Colonic mucosa (tissue), 4 donors: ENCODE results near the gene SLC19A1. TPM values are rescaled to one million over a fixed set of nuclear protein-coding genes. Genes with fewer than 3 reads are reported as not detected.

ENCODE experiments used
- DNase-seq: peaks from one replicate; pipeline ENCODE4 v3.0.0-alpha.2; 2020
- H3K27ac ChIP-seq: fragments of 200-600 bp; one replicate; pipeline ENCODE4 v1.8.0; 2021
- H3K27me3 ChIP-seq: fragments of 200-600 bp; one replicate; pipeline ENCODE4 v1.8.0; 2021
- H3K36me3 ChIP-seq: fragments of 200-600 bp; one replicate; pipeline ENCODE4 v1.8.0; 2021
- H3K4me1 ChIP-seq: fragments of 200-600 bp; one replicate; pipeline ENCODE4 v1.8.0; 2021; ENCODE audit warnings: mild to moderate bottlenecking
- H3K4me3 ChIP-seq: fragments of 200-600 bp; one replicate; pipeline ENCODE4 v1.8.0; 2021
- H3K9ac ChIP-seq, 2 donors: one replicate each; pipeline ENCODE4 v1.7.0; 2013; ENCODE audit warnings: control low read depth in 2 of 2, low read depth in 2 of 2, low read length in 2 of 2
- H3K9me3 ChIP-seq: fragments of 200-600 bp; one replicate; pipeline ENCODE4 v1.8.0; 2021
- CTCF ChIP-seq: fragments of 200-600 bp; IDR thresholded peaks from one replicate; pipeline ENCODE4 v1.8.0; 2022; ENCODE audit warnings: antibody characterized with exemption, mild to moderate bottlenecking
- intact Hi-C: fragments of 100-400 bp; cut with DNase I; formaldehyde crosslinking; loops from one replicate; pipeline ENCODE4 v1.14.1; 2022
- total RNA-seq, 2 donors: library from RNA; stranded (reverse); fragmentation: NEBNext Ultra II Directional in 1 of 2; extraction: Animal tissue kit (Norgen Biotek cat#: 25700) in 1 of 2; gene quantifications; one replicate each; pipeline ENCODE4 v1.2.1, GENCODE V29; 2021
- donor health status: healthy.
- donor health status: DM: no; HTN: no; CAD: no.
- donor health status: DM: no; HTN: no; CAD: no.

Gene SLC19A1
- total RNA-seq, 2 donors from 2014 or later = 10.7 to 25.3 TPM

DNA sequence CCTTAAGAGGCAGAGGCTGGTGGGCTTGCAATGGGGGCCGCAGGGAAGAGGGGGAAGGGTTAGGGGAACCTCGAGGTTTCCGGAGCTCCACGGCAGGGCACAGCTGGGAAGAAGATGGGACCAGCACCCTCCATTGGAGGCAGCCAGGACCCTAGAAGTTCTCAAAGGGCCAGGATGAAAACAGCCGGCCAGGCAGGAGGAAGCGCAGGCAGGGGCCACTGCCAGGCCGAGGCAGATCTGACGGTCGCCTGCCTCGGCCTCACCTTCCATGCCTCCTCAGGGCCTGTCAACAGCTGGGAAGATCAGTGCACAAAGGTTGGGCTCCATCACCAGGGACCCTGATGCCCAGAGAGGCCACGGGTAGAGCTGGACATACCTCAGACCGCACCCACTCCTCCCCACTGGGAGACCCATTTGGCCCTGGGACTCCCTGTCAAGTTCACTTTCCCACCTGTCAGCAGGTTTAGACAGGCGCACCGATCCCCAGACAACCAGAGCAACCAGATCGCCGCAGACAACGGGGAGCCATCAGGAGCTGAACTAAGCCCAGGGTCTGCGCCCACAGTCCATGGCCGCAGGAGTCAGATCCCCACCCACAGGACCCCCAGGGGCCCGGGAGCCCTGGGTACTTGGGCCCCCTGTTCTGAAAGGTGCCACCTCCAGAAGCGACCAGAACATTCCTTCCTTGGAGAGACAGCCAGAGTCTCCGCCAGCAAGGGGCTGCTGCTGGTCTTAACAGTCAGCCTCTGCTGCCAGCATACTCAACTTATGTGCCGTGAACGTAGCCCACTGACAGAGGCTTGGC is 2.2 kb downstream of the SLC19A1 start:
- H3K27ac ChIP-seq = no peak overlapping the region
- no peaks in the 10 kb centered on the region for H3K27me3 ChIP-seq
- no peak for TF ChIP-seq CTCF
- no peaks in the 10 kb centered on the region for H3K36me3 ChIP-seq
- H3K4me3 ChIP-seq = no peak overlapping the region
- intact Hi-C loops = no loop called here
- DNase-seq = peak; percentile 17
- no peaks in the 10 kb centered on the region for H3K9me3 ChIP-seq
- peak overlapping the region in 1 of 2 donors; percentile 12 for H3K9ac ChIP-seq
- H3K4me1 ChIP-seq = peaks cover 6% of the 10 kb centered on the region

- Histone ChIP-seq H3K9me3 (no peaks in the 10 kb centered on the region), H3K9ac (no peak overlapping the region), H3K4me3 (no peak overlapping the region), H3K4me1 (peaks cover 14% of the 10 kb centered on the region), H3K27ac (no peak overlapping the region), H3K27me3 (no peaks in the 10 kb centered on the region), H3K36me3 (no peaks in the 10 kb centered on the region)
- DNase-seq = peak; percentile 16
- intact Hi-C loops = no loop called here
- TF ChIP-seq CTCF = no peak
Observed at GRCh38 chr21:45539046-45539795, 3.0 kb downstream of the SLC19A1 start.

DNA sequence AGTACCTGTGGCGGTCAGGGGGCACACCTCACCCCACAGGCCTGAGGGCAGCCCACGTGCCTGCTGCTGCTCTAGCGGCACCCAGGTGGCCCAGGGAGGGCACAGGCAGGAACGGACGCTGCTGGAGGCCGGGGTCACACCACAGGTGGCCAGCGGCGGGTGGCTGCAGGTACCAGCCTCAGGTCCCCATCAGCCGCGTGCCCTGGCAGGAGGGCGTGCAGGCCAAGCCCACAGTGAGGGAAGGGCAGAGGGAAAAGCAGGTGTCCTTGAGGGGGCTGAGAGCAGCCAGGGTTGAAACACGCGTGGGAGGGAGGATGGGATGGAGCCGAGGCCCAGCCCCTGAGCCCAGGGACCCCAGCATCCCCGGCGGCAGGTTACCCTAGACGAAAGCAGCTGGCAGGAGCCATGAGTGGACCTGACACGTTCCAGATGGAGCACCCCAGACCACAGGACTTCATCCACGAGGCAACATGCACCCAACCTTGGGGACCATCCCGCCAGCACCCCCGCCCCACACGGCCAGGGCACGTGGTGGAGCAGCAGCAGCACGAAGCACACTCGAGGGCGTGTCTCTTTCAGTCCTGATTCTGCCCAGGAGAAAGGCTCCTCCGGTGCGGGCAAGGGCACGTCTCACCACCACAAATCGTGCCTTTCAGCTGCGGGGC is 3.7 kb downstream of the SLC19A1 start:
- Histone ChIP-seq H3K4me3 (no peak overlapping the region), H3K36me3 (no peaks in the 10 kb centered on the region), H3K9me3 (no peaks in the 10 kb centered on the region), H3K27ac (no peak overlapping the region), H3K9ac (no peak overlapping the region), H3K4me1 (peaks cover 19% of the 10 kb centered on the region), H3K27me3 (no peaks in the 10 kb centered on the region)
- no peak for TF ChIP-seq CTCF
- no peak for DNase-seq
- intact Hi-C loops = no loop called here

DNA sequence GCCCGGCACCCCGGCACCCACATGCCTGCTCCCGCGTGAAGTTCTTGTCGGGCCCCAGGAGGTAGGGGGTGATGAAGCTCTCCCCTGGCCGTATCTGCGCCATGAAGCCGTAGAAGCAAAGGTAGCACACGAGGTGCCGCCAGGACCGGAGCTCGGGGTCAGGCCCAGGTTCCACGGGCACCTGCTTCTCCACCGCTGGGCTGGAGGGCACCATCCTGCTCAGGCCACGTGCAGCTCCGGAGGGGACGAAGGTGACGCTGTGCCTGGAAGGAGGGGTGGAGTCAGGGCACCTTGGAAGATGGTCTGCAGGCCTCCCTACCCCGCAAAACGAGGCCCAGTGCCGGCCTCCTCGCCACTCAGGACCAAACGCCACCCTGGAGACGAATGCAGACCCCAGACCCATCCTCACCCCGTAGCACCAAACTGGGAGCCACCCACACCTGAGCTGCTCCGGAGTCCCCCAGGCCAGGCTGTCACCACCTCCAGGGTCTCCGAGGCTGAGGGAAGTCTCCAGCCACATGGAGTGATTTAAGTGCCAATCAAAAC is 4.4 kb downstream of the SLC19A1 start:
- Histone ChIP-seq H3K4me3 (no peak overlapping the region), H3K27me3 (no peaks in the 10 kb centered on the region), H3K4me1 (peaks cover 25% of the 10 kb centered on the region), H3K9me3 (no peaks in the 10 kb centered on the region), H3K27ac (no peak overlapping the region), H3K36me3 (no peaks in the 10 kb centered on the region), H3K9ac (no peak overlapping the region)
- DNase-seq = no peak
- intact Hi-C loops = no loop called here
- no peak for TF ChIP-seq CTCF

DNA sequence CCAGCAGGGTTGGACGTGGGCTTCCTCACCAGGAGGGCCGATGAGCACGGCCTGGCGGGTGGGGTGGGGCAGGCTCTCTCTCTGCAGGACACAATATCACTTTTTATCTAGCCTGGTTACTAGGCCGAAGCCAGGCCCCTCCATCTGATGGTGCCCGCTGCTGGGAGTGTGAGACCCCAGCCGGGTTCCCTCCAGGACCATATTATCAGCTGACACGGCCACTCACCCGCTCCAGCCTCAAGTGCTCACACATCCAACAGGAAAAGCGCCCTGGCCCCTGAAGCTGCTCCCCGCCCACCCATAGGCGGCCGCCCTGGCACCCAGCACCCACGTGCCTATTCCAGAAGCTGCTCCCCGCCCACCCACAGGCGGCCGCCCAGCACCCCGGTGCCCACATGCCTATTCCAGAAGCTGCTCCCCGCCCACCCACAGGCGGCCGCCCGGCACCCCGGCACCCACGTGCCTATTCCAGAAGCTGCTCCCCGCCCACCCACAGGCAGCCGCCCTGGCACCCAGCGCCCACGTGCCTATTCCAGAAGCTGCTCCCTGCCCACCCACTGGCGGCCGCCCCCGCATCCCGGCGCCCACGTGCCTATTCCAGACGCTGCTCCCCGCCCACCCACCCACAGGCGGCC is 5.0 kb downstream of the SLC19A1 start:
- DNase-seq = no peak
- H3K9me3 ChIP-seq = no peaks in the 10 kb centered on the region
- H3K4me3 ChIP-seq = no peak overlapping the region
- no peaks in the 10 kb centered on the region for H3K36me3 ChIP-seq
- H3K27ac ChIP-seq = no peak overlapping the region
- peaks cover 28% of the 10 kb centered on the region for H3K4me1 ChIP-seq
- H3K9ac ChIP-seq = no peak overlapping the region
- no peaks in the 10 kb centered on the region for H3K27me3 ChIP-seq
- no peak for TF ChIP-seq CTCF
- intact Hi-C loops = no loop called here
